ENCODE data around the gene ZNF550. TPM values are rescaled to one million over a fixed set of nuclear protein-coding genes. Genes with fewer than 3 reads are reported as not detected.

ZNF550 gene
- total and polyA plus RNA-seq, 2 of the 13 experiments (the other 11 are each of a cell fraction or from before 2014, with no cell fraction given) = 8.6 to 9.1 TPM

DNA sequence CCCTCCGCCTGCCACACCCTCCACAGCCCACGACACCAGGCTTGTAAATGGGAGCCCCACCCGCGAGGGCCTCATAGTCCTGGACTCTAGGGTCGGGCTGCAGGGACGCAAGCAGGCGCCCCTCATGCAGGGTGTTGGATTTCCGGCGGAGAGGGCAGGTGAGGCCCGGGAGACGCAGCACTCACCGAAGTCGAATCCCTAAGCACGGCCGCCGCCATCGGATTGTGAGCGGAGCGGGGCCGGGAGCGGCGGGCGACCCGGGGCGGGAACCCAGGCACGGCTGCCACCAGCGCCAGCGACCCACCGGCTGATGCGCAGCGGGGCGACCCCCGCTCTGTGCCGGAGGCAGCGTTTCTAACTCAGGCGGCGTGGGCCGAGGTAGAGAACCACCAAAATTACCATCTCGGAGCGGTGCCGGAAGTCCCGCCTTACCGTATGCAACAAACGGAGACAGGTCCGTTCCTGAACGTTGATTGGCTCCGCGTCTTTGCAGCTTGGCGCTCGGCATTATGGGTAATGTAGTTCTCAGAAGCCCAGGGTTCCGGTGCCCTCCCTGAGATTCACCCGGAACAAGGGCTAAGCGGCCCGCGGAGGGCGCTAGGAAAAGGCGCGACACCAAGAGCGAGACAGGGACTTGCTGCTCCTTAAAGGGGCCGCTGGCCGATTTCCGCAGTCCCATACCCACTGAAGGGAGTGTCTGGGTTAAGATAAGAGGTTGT lies 19.0 kb upstream of the ZNF550 start, which contains the start of gene ZNF416 (continued):
- TF ChIP-seq SRSF9 (IDR thresholded peaks at IDR 0.05; ENCODE audit: borderline replicate concordance, insufficient read depth, low read depth, low read length, poor library complexity, severe bottlenecking) (no peak), ZNF792 (CRISPR knock-in tag; IDR thresholded peaks at IDR 0.05) (peak; percentile 52; the same call in 1 of the 2 replicates), ZNF326 (CRISPR knock-in tag; IDR thresholded peaks at IDR 0.05; ENCODE audit: borderline replicate concordance) (no peak), MIER2 (CRISPR knock-in tag; IDR thresholded peaks at IDR 0.05) (no peak), HDAC1 (CRISPR knock-in tag; IDR thresholded peaks at IDR 0.05) (peak; percentile 58; the same call in 1 of the 2 replicates), PHF5A (CRISPR knock-in tag; IDR thresholded peaks at IDR 0.05; ENCODE audit: low read depth, unreplicated experiment) (no peak), ZNF598 (CRISPR knock-in tag; IDR thresholded peaks at IDR 0.05; ENCODE audit: borderline replicate concordance) (peak; percentile 60; the same call in 1 of the 2 replicates), ZMYM4 (CRISPR knock-in tag; IDR thresholded peaks at IDR 0.05) (peak; percentile 67), NFE2 (CRISPR knock-in tag; IDR thresholded peaks at IDR 0.05) (no peak), ZNF607 (CRISPR knock-in tag; IDR thresholded peaks at IDR 0.05; ENCODE audit: borderline replicate concordance) (no peak), STAG1 (CRISPR knock-in tag; IDR thresholded peaks at IDR 0.05) (peak; percentile 53), ZNF501 (CRISPR knock-in tag; IDR thresholded peaks at IDR 0.05) (peak; percentile 44; the same call in 1 of the 2 replicates), FOXA1 (IDR thresholded peaks at IDR 0.05) (no peak), FOXA1 (CRISPR knock-in tag; IDR thresholded peaks at IDR 0.05) (no peak), ZNF256 (CRISPR knock-in tag; conservative IDR thresholded peaks at IDR 0.05) (no peak), ZNF17 (CRISPR knock-in tag; IDR thresholded peaks at IDR 0.05) (no peak)
- TF ChIP-seq, protein P1, sequence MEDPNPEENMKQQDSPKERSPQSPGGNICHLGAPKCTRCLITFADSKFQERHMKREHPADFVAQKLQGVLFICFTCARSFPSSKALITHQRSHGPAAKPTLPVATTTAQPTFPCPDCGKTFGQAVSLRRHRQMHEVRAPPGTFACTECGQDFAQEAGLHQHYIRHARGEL (CRISPR knock-in tag; IDR thresholded peaks at IDR 0.05) = no peak
- TF ChIP-seq, protein P2, sequence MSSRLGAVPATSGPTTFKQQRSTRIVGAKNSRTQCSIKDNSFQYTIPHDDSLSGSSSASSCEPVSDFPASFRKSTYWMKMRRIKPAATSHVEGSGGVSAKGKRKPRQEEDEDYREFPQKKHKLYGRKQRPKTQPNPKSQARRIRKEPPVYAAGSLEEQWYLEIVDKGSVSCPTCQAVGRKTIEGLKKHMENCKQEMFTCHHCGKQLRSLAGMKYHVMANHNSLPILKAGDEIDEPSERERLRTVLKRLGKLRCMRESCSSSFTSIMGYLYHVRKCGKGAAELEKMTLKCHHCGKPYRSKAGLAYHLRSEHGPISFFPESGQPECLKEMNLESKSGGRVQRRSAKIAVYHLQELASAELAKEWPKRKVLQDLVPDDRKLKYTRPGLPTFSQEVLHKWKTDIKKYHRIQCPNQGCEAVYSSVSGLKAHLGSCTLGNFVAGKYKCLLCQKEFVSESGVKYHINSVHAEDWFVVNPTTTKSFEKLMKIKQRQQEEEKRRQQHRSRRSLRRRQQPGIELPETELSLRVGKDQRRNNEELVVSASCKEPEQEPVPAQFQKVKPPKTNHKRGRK (CRISPR knock-in tag; IDR thresholded peaks at IDR 0.05) = no peak
- TF ChIP-seq, protein P3, sequence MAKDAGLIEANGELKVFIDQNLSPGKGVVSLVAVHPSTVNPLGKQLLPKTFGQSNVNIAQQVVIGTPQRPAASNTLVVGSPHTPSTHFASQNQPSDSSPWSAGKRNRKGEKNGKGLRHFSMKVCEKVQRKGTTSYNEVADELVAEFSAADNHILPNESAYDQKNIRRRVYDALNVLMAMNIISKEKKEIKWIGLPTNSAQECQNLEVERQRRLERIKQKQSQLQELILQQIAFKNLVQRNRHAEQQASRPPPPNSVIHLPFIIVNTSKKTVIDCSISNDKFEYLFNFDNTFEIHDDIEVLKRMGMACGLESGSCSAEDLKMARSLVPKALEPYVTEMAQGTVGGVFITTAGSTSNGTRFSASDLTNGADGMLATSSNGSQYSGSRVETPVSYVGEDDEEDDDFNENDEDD (CRISPR knock-in tag; IDR thresholded peaks at IDR 0.05; ENCODE audit: borderline replicate concordance) = peak; percentile 71; the same call in 1 of the 2 replicates
- TF ChIP-seq, protein P4, sequence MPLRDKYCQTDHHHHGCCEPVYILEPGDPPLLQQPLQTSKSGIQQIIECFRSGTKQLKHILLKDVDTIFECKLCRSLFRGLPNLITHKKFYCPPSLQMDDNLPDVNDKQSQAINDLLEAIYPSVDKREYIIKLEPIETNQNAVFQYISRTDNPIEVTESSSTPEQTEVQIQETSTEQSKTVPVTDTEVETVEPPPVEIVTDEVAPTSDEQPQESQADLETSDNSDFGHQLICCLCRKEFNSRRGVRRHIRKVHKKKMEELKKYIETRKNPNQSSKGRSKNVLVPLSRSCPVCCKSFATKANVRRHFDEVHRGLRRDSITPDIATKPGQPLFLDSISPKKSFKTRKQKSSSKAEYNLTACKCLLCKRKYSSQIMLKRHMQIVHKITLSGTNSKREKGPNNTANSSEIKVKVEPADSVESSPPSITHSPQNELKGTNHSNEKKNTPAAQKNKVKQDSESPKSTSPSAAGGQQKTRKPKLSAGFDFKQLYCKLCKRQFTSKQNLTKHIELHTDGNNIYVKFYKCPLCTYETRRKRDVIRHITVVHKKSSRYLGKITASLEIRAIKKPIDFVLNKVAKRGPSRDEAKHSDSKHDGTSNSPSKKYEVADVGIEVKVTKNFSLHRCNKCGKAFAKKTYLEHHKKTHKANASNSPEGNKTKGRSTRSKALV (CRISPR knock-in tag; IDR thresholded peaks at IDR 0.05) = 0 out of 2 replicates have a peak, but pooled peaks have one; percentile 50
- TF ChIP-seq, protein P5, sequence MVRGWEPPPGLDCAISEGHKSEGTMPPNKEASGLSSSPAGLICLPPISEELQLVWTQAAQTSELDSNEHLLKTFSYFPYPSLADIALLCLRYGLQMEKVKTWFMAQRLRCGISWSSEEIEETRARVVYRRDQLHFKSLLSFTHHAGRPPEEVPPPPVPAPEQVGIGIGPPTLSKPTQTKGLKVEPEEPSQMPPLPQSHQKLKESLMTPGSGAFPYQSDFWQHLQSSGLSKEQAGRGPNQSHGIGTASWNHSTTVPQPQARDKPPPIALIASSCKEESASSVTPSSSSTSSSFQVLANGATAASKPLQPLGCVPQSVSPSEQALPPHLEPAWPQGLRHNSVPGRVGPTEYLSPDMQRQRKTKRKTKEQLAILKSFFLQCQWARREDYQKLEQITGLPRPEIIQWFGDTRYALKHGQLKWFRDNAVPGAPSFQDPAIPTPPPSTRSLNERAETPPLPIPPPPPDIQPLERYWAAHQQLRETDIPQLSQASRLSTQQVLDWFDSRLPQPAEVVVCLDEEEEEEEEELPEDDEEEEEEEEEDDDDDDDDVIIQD (CRISPR knock-in tag; IDR thresholded peaks at IDR 0.05; ENCODE audit: low read depth) = peak; percentile 14; the same call in 1 of the 2 replicates
- TF ChIP-seq, protein P6, sequence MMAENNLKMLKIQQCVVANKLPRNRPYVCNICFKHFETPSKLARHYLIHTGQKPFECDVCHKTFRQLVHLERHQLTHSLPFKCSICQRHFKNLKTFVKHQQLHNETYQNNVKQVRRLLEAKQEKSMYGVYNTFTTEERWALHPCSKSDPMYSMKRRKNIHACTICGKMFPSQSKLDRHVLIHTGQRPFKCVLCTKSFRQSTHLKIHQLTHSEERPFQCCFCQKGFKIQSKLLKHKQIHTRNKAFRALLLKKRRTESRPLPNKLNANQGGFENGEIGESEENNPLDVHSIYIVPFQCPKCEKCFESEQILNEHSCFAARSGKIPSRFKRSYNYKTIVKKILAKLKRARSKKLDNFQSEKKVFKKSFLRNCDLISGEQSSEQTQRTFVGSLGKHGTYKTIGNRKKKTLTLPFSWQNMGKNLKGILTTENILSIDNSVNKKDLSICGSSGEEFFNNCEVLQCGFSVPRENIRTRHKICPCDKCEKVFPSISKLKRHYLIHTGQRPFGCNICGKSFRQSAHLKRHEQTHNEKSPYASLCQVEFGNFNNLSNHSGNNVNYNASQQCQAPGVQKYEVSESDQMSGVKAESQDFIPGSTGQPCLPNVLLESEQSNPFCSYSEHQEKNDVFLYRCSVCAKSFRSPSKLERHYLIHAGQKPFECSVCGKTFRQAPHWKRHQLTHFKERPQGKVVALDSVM (CRISPR knock-in tag; IDR thresholded peaks at IDR 0.05) = no peak

Measured in HepG2 (cell line).